OCI-LY3 (cell line): Measurements from ENCODE around the gene SKA2.
"Not testable (repeated sequence)": the region's sequence is repeated elsewhere in the genome, so short reads cannot be mapped to it uniquely, and the experiment has no call there.

Experiments
- H2AFZ ChIP-seq: fragments of 200-600, 300-600 bp; shearing (Covaris generic); 2 replicates; pipeline ENCODE4 v1.6.0; 2014; ENCODE audit warnings: antibody characterized with exemption, low read depth, low read length
- H3K27ac ChIP-seq: fragments of 200-600, 300-600 bp; sonication (generic); 2 replicates; pipeline ENCODE4 v1.5.1; 2014; ENCODE audit warnings: mild to moderate bottlenecking, low read length, moderate library complexity, mixed read lengths
- H3K27me3 ChIP-seq: fragments of 200-600, 300-600 bp; sonication (generic); 2 replicates; pipeline ENCODE4 v1.6.1; 2014; ENCODE audit warnings: low read depth, low read length, mixed read lengths
- H3K36me3 ChIP-seq: fragments of 200-600, 300-600 bp; sonication (generic); replicated peaks from 2 replicates; pipeline ENCODE3; 2014; ENCODE audit warnings: low read depth, low read length, mixed read lengths
- H3K4me1 ChIP-seq: fragments of 300-600, 200-600 bp; sonication (generic); 2 replicates; pipeline ENCODE4 v1.6.1; 2014; ENCODE audit warnings: low read length, mixed read lengths
- H3K4me2 ChIP-seq: fragments of 200-600, 300-600 bp; sonication (generic); 2 replicates; pipeline ENCODE4 v1.6.1; 2014; ENCODE audit warnings: low read length, mixed read lengths
- H3K4me3 ChIP-seq: fragments of 300-600, 200-600 bp; sonication (generic); 2 replicates; pipeline ENCODE4 v1.5.1; 2014; ENCODE audit warnings: antibody characterized with exemption, mild to moderate bottlenecking, low read length, moderate library complexity
- H3K79me2 ChIP-seq: fragments of 300-600, 200-600 bp; shearing (Covaris generic); 2 replicates; pipeline ENCODE4 v1.6.1; 2014; ENCODE audit warnings: mild to moderate bottlenecking, low read length, mixed read lengths
- H3K9ac ChIP-seq: fragments of 300-600, 200-600 bp; shearing (Covaris generic); 2 replicates; pipeline ENCODE4 v1.6.0; 2014; ENCODE audit warnings: mild to moderate bottlenecking, low read length, moderate library complexity
- H3K9me3 ChIP-seq: fragments of 200-600, 300-600 bp; shearing (Covaris generic); 2 replicates; pipeline ENCODE4 v1.6.1; 2014; ENCODE audit warnings: low read length, mixed read lengths; ENCODE audit not compliant: insufficient read depth
- H4K20me1 ChIP-seq: fragments of 200-600, 300-600 bp; sonication (generic); 2 replicates; pipeline ENCODE4 v1.6.1; 2016; ENCODE audit warnings: low read length, mixed read lengths; ENCODE audit not compliant: insufficient read depth
- CTCF ChIP-seq: fragments of 200-600, 300-600 bp; sonication (generic); IDR thresholded peaks from 2 replicates; pipeline ENCODE4 v1.5.1; 2014; ENCODE audit warnings: antibody characterized with exemption, low read length, low read depth
- EZH2phosphoT487 ChIP-seq: fragments of 200-600 bp; shearing (Covaris generic); IDR thresholded peaks from 2 replicates; pipeline ENCODE4 v1.6.1; 2018; ENCODE audit warnings: antibody characterized with exemption, mixed run types, low read depth

Gene SKA2

GRCh38 chr17:59180626-59181025 lies 25.6 kb upstream of the SKA2 start:
- H3K27ac ChIP-seq: no peak overlapping the region
- H3K9ac ChIP-seq: no peak overlapping the region
- no peaks in the 10 kb centered on the region for H3K9me3 ChIP-seq
- H3K79me2 ChIP-seq: 0 out of 2 replicates have a peak, but pooled peaks cover 5% of the 10 kb centered on the region
- H3K36me3 ChIP-seq: peaks cover 8% of the 10 kb centered on the region
- H2AFZ ChIP-seq: no peak overlapping the region
- H3K27me3 ChIP-seq: no peaks in the 10 kb centered on the region
- no peaks in the 10 kb centered on the region for H4K20me1 ChIP-seq
- TF ChIP-seq EZH2phosphoT487 (no peak), CTCF (no peak)
- H3K4me1 ChIP-seq: no peaks in the 10 kb centered on the region
- no peak overlapping the region for H3K4me3 ChIP-seq
- H3K4me2 ChIP-seq: no peak overlapping the region

DNA sequence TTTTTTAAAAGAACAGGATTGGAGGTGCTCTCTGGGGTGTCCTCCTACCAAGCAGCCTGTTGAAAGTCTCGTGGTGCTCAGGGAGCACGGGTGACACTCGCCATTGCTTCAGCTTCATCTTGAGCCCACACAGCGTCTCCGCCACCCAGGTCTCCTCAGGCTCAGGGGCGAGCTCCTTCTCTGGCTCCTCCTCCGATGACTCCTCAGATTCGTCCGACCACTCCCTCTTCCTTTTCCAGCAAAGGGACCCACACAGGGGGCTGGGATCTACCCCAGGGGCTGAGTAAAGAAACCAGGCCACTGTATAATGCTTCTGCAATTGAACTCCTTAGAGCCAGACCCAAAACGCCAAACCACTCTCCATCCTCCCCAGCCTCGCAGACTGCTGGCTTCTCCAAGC lies 24.6 kb upstream of the SKA2 start:
- H3K4me3 ChIP-seq, H3K4me2 ChIP-seq, H2AFZ ChIP-seq, H3K36me3 ChIP-seq, H3K79me2 ChIP-seq, H3K27me3 ChIP-seq, H3K9ac ChIP-seq, H3K4me1 ChIP-seq, H3K27ac ChIP-seq, H3K9me3 ChIP-seq, H4K20me1 ChIP-seq: not testable (repeated sequence)

GRCh38 chr17:59178266-59178985 lies 23.4 kb upstream of the SKA2 start:
- Histone ChIP-seq H3K27ac (no peak overlapping the region), H2AFZ (no peak overlapping the region), H3K4me1 (no peaks in the 10 kb centered on the region), H3K36me3 (no peaks in the 10 kb centered on the region), H3K79me2 (0 out of 2 replicates have a peak, but pooled peaks cover 9% of the 10 kb centered on the region), H3K4me3 (no peak overlapping the region), H3K27me3 (no peaks in the 10 kb centered on the region), H3K4me2 (no peak overlapping the region), H4K20me1 (no peaks in the 10 kb centered on the region), H3K9me3 (no peaks in the 10 kb centered on the region), H3K9ac (no peak overlapping the region)
- no peak for TF ChIP-seq CTCF
- TF ChIP-seq EZH2phosphoT487: no peak

- no peak overlapping the region for H3K4me3 ChIP-seq
- no peak overlapping the region for H3K9ac ChIP-seq
- H4K20me1 ChIP-seq: no peaks in the 10 kb centered on the region
- no peaks in the 10 kb centered on the region for H3K27me3 ChIP-seq
- H2AFZ ChIP-seq: no peak overlapping the region
- H3K79me2 ChIP-seq: peaks cover 9% of the 10 kb centered on the region; the same call in 1 of the 2 replicates
- no peak overlapping the region for H3K4me2 ChIP-seq
- no peaks in the 10 kb centered on the region for H3K9me3 ChIP-seq
- H3K27ac ChIP-seq: no peak overlapping the region
- no peak for TF ChIP-seq CTCF
- no peak for TF ChIP-seq EZH2phosphoT487
- H3K4me1 ChIP-seq: no peaks in the 10 kb centered on the region
- peaks cover 10% of the 10 kb centered on the region for H3K36me3 ChIP-seq
Observed at GRCh38 chr17:59175076-59175475, 20.1 kb upstream of the SKA2 start.
